ENCODE results near the gene SUSD1. TPM values are rescaled to one million over a fixed set of nuclear protein-coding genes. Genes with fewer than 3 reads are reported as not detected.
A peak's percentile ranks its signal among the peaks of the same experiment; 100 is the strongest.
"Not testable (repeated sequence)": the region's sequence is repeated elsewhere in the genome, so short reads cannot be mapped to it uniquely, and the experiment has no call there.

Gene SUSD1
- total RNA-seq, 6 donors from 2014 or later, result 15.5 to 29.5 (median 20.4) TPM

DNA sequence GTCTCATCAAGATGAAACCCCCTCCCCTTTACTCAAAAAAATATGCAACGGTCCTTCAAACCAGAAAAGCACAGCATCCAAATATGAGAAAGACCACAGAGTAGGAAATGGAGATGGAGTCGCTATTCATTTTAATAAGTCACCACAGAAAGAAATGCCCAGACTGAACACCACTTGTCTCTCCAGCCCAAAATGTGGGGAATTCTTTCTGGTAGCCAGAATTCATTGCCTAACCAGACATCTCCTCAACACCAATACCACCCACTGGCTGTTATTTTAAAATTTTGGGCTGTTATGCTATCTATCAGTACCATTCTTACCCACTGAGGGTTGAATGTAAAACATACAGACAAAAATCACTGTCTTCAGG is 100.1 kb downstream of the SUSD1 start:
- TF ChIP-seq, protein P1, sequence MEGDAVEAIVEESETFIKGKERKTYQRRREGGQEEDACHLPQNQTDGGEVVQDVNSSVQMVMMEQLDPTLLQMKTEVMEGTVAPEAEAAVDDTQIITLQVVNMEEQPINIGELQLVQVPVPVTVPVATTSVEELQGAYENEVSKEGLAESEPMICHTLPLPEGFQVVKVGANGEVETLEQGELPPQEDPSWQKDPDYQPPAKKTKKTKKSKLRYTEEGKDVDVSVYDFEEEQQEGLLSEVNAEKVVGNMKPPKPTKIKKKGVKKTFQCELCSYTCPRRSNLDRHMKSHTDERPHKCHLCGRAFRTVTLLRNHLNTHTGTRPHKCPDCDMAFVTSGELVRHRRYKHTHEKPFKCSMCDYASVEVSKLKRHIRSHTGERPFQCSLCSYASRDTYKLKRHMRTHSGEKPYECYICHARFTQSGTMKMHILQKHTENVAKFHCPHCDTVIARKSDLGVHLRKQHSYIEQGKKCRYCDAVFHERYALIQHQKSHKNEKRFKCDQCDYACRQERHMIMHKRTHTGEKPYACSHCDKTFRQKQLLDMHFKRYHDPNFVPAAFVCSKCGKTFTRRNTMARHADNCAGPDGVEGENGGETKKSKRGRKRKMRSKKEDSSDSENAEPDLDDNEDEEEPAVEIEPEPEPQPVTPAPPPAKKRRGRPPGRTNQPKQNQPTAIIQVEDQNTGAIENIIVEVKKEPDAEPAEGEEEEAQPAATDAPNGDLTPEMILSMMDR (IDR thresholded peaks at IDR 0.05), result peak in 1 of 6 experiments; percentile 10
- TF ChIP-seq POLR2AphosphoS5 (IDR thresholded peaks at IDR 0.05), result no peak
- no peaks in the 10 kb centered on the region for H3K9me3 ChIP-seq
- H3K27me3 ChIP-seq, result no peaks in the 10 kb centered on the region
- H3K4me1 ChIP-seq, result peaks cover 17 to 24% (median 21%) of the 10 kb centered on the region in 4 donors
- ATAC-seq (ENCODE audit: low FRiP score in 2 of 2), result peak in 1 of 2 donors; percentile 6
- H3K36me3 ChIP-seq, result no peaks in the 10 kb centered on the region
- H3K27ac ChIP-seq, result peak overlapping the region; percentile 41 to 69 (median 54)
- WGBS, 2 donors, result 29 to 40% methylated on average over 2 of the region's 2 CpGs
- no peak overlapping the region for H3K4me3 ChIP-seq
- DNase-seq, result no peak

GRCh38 chr9:112074250-112075008 is 100.7 kb downstream of the SUSD1 start:
- Histone ChIP-seq H3K4me3 (no peak overlapping the region), H3K4me1 (peaks cover 17 to 25% (median 22%) of the 10 kb centered on the region in 4 donors), H3K27me3 (no peaks in the 10 kb centered on the region), H3K27ac (peak overlapping the region; percentile 53 to 73 (median 62)), H3K36me3 (no peaks in the 10 kb centered on the region), H3K9me3 (no peaks in the 10 kb centered on the region)
- 44 to 46% methylated on average over 11 of the region's 11 CpGs for WGBS, 2 donors
- DNase-seq, result peak in 1 of 2 donors; percentile 66
- ATAC-seq (ENCODE audit: low FRiP score in 2 of 2), result peak; percentile 83 to 92
- TF ChIP-seq POLR2A (IDR thresholded peaks at IDR 0.05), result no peak
- TF ChIP-seq POLR2AphosphoS5 (IDR thresholded peaks at IDR 0.05), result peak; percentile 26 to 94
- TF ChIP-seq EP300 (IDR thresholded peaks at IDR 0.05), result peak; percentile 10 to 95 (median 92)
- TF ChIP-seq, protein P1 (IDR thresholded peaks at IDR 0.05), result peak; percentile 69 to 93 (median 86)

DNA sequence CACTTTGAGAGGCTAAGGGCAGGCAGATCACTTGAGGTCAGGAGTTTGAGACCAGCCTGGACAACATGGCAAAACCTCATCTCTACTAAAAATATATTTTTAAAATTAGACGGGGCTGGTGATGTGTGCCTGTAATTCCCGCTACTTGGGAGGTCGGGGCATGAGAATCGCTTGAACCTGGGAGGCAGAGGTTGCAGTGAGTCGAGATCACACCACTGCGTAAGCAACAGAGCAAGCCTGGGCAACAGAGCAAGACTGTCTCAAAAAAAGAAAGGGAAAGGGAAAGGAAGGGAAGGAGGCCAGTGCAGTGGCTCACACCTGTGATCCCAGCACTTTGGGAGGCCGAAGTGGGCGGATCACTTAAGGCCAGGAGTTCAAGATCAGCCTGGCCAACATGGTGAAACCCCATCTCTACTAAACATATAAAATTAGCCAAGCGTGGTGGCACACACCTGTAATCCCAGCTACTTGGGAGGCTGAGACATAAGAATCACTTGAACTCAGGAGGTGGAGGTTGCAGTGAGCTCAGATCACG is 101.4 kb downstream of the SUSD1 start:
- H3K4me3 ChIP-seq, result not testable (repeated sequence)

GRCh38 chr9:112072721-112073638 is 102.1 kb downstream of the SUSD1 start:
- TF ChIP-seq POLR2A (IDR thresholded peaks at IDR 0.05) (no peak), EP300 (IDR thresholded peaks at IDR 0.05) (no peak), POLR2AphosphoS5 (IDR thresholded peaks at IDR 0.05) (no peak)
- TF ChIP-seq, protein P1 (IDR thresholded peaks at IDR 0.05), result no peak
- DNase-seq, result no peak
- peaks cover 20 to 25% (median 22%) of the 10 kb centered on the region in 4 donors for H3K4me1 ChIP-seq
- H3K27me3 ChIP-seq, result no peaks in the 10 kb centered on the region
- peak overlapping the region; percentile 53 to 73 (median 62) for H3K27ac ChIP-seq
- no peak overlapping the region for H3K4me3 ChIP-seq
- WGBS, 2 donors, result 73 to 74% methylated on average over 9 of the region's 9 CpGs
- no peak for ATAC-seq (ENCODE audit: low FRiP score in 2 of 2)
- no peaks in the 10 kb centered on the region for H3K36me3 ChIP-seq
- H3K9me3 ChIP-seq, result no peaks in the 10 kb centered on the region

More for the DNA sequence above, 101.4 kb downstream of the SUSD1 start:
- not testable (repeated sequence) for H3K9me3 ChIP-seq; H3K36me3 ChIP-seq; H3K27me3 ChIP-seq; ATAC-seq (ENCODE audit: low FRiP score in 2 of 2); DNase-seq
- peak overlapping the region; percentile 53 to 73 (median 62) for H3K27ac ChIP-seq
- 95% methylated on average over 10 of the region's 10 CpGs for WGBS, 2 donors
- peaks cover 20 to 25% (median 22%) of the 10 kb centered on the region in 4 donors for H3K4me1 ChIP-seq

All from upper lobe of left lung (tissue), 6 donors.